Lower leg skin (tissue), 4 donors: ENCODE measurements around the gene CCSER2. TPM values are rescaled to one million over a fixed set of nuclear protein-coding genes. Genes with fewer than 3 reads are reported as not detected.
"Not testable (repeated sequence)": the region's sequence is repeated elsewhere in the genome, so short reads cannot be mapped to it uniquely, and the experiment has no call there.

ENCODE experiments used
- DNase-seq, 2 donors: peaks; one replicate each; pipeline ENCODE4 v3.0.0-alpha.2; 2019; ENCODE audit warnings: low spot score in 2 of 2
- H3K4me3 ChIP-seq: fragments of 200-600 bp; sonication (generic); 2 replicates; pipeline ENCODE4 v1.5.1; 2017; ENCODE audit warnings: mild to moderate bottlenecking, low read depth; ENCODE audit not compliant: poor library complexity, severe bottlenecking
- CTCF ChIP-seq, 3 donors: fragments of 450-650 bp; IDR thresholded peaks; one replicate each; pipeline ENCODE4 v1.5.1; 2016; ENCODE audit warnings: antibody characterized with exemption in 3 of 3, mild to moderate bottlenecking in 3 of 3, moderate library complexity in 2 of 3
- POLR2A ChIP-seq, 2 donors: fragments of 450-650 bp; IDR thresholded peaks; one replicate each; pipeline ENCODE4 v1.6.1; 2016 to 2017; ENCODE audit warnings: antibody characterized with exemption in 2 of 2, mild to moderate bottlenecking in 1 of 2, moderate library complexity in 1 of 2
- WGBS, 2 donors: methylation state at CpG; one replicate each; pipeline ENCODE4 v1.1.5; 2018; 5-methylcytosine and 5-hydroxymethylcytosine counted together
- intact Hi-C: fragments of 100-400 bp; cut with DNase I; formaldehyde crosslinking; loops from one replicate; pipeline ENCODE4 v1.15.0; 2023; ENCODE audit warnings: low total_unique reads
- total RNA-seq, 4 donors: library from RNA; depleted of rRNA; stranded (reverse); fragments of >200 nt; gene quantifications; one replicate each; pipeline ENCODE4 v1.1.0, GENCODE V29; 2016

CCSER2 gene
- total RNA-seq, 4 donors from 2014 or later, result 33.3 to 69.5 (median 47.7) TPM

- DNase-seq, result peak in 1 of 2 donors; percentile 26
- intact Hi-C loops, result no loop called here
These were observed 101.6 kb downstream of the CCSER2 start for GRCh38 chr10:84429926-84430520.

GRCh38 chr10:84432891-84433290 lies 104.5 kb downstream of the CCSER2 start:
- no peak overlapping the region for H3K4me3 ChIP-seq
- 89 to 93% methylated on average over 5 of the region's 5 CpGs for WGBS, 2 donors
- TF ChIP-seq CTCF (IDR thresholded peaks at IDR 0.05), result no peak
- TF ChIP-seq POLR2A (IDR thresholded peaks at IDR 0.05), result no peak
- no peak for DNase-seq
- intact Hi-C loops, result no loop called here

More at GRCh38 chr10:84429926-84430520, 101.6 kb downstream of the CCSER2 start:
- no peak overlapping the region for H3K4me3 ChIP-seq
- WGBS, 2 donors, result 64 to 73% methylated on average over 2 of the region's 2 CpGs
- TF ChIP-seq POLR2A (IDR thresholded peaks at IDR 0.05), result no peak

- intact Hi-C loops, result no loop called here
- no peak for TF ChIP-seq CTCF (IDR thresholded peaks at IDR 0.05)
- no peak for TF ChIP-seq POLR2A (IDR thresholded peaks at IDR 0.05)
- no peak overlapping the region for H3K4me3 ChIP-seq
- 85 to 87% methylated on average over 2 of the region's 2 CpGs for WGBS, 2 donors
- no peak for DNase-seq
These were observed 112.4 kb downstream of the CCSER2 start for GRCh38 chr10:84440781-84441180.

- intact Hi-C loops, result no loop called here
- 94 to 95% methylated on average over 8 of the region's 8 CpGs for WGBS, 2 donors
- no peak overlapping the region for H3K4me3 ChIP-seq
- DNase-seq, result no peak
- TF ChIP-seq POLR2A (IDR thresholded peaks at IDR 0.05), result no peak
- no peak for TF ChIP-seq CTCF (IDR thresholded peaks at IDR 0.05)
These were observed 119.5 kb downstream of the CCSER2 start for GRCh38 chr10:84447701-84448400.

GRCh38 chr10:84449351-84449750 lies 121.0 kb downstream of the CCSER2 start:
- intact Hi-C loops, H3K4me3 ChIP-seq, DNase-seq: not testable (repeated sequence)
- WGBS, 2 donors, result 95 to 97% methylated on average over 7 of the region's 7 CpGs

- 12 to 14% methylated on average over 1 of the region's 1 CpG for WGBS, 2 donors
- no peak for DNase-seq
- no peak for TF ChIP-seq POLR2A (IDR thresholded peaks at IDR 0.05)
- no peak for TF ChIP-seq CTCF (IDR thresholded peaks at IDR 0.05)
- H3K4me3 ChIP-seq, result no peak overlapping the region
- intact Hi-C loops, result no loop called here
These were observed 123.6 kb downstream of the CCSER2 start for GRCh38 chr10:84452003-84452402.
